ENCODE results near the gene HLTF. TPM values are rescaled to one million over a fixed set of nuclear protein-coding genes. Genes with fewer than 3 reads are reported as not detected.

HLTF gene
- total RNA-seq, 1 donor from 2014 or later, result 48.4 TPM

- peak overlapping the region; percentile 93 for H3K27ac Mint-ChIP-seq
- peak overlapping the region; percentile 94 for H3K4me3 Mint-ChIP-seq
- H3K27me3 Mint-ChIP-seq (ENCODE audit: low read depth), result no peaks in the 10 kb centered on the region
- H3K36me3 Mint-ChIP-seq, result peaks cover 12% of the 10 kb centered on the region
- TF ChIP-seq CTCF (IDR thresholded peaks at IDR 0.05; ENCODE audit: unreplicated experiment), result no peak
- H3K4me1 Mint-ChIP-seq, result peaks cover 18% of the 10 kb centered on the region
- H3K9me3 Mint-ChIP-seq, result peaks cover 4% of the 10 kb centered on the region
- peak in 1 of 2 experiments; percentile 44 for DNase-seq (ENCODE audit: low spot score in 2 of 2, unreplicated experiment in 2 of 2)
Observed at GRCh38 chr3:149085828-149086231, 503 bp downstream of the HLTF start.

- peaks cover 19% of the 10 kb centered on the region for H3K36me3 Mint-ChIP-seq
- H3K4me1 Mint-ChIP-seq, result peaks cover 34% of the 10 kb centered on the region
- no peak overlapping the region for H3K27ac Mint-ChIP-seq
- H3K4me3 Mint-ChIP-seq, result no peak overlapping the region
- H3K9me3 Mint-ChIP-seq, result peaks cover 3% of the 10 kb centered on the region
- no peak for TF ChIP-seq CTCF (IDR thresholded peaks at IDR 0.05; ENCODE audit: unreplicated experiment)
- no peak for DNase-seq (ENCODE audit: low spot score in 2 of 2, unreplicated experiment in 2 of 2)
- H3K27me3 Mint-ChIP-seq (ENCODE audit: low read depth), result no peaks in the 10 kb centered on the region
Observed at GRCh38 chr3:149081772-149082171, 4.6 kb downstream of the HLTF start.

- H3K27me3 Mint-ChIP-seq (ENCODE audit: low read depth), result no peaks in the 10 kb centered on the region
- H3K9me3 Mint-ChIP-seq, result no peaks in the 10 kb centered on the region
- no peak for DNase-seq (ENCODE audit: low spot score in 2 of 2, unreplicated experiment in 2 of 2)
- peak overlapping the region; percentile 52 for H3K27ac Mint-ChIP-seq
- H3K4me1 Mint-ChIP-seq, result peaks cover 32% of the 10 kb centered on the region
- no peak overlapping the region for H3K4me3 Mint-ChIP-seq
- peaks cover 19% of the 10 kb centered on the region for H3K36me3 Mint-ChIP-seq
- no peak for TF ChIP-seq CTCF (IDR thresholded peaks at IDR 0.05; ENCODE audit: unreplicated experiment)
Observed at GRCh38 chr3:149080699-149081091, 5.6 kb downstream of the HLTF start.

- H3K4me1 Mint-ChIP-seq, result peaks cover 29% of the 10 kb centered on the region
- DNase-seq (ENCODE audit: low spot score in 2 of 2, unreplicated experiment in 2 of 2), result no peak
- peak overlapping the region; percentile 40 for H3K27ac Mint-ChIP-seq
- H3K9me3 Mint-ChIP-seq, result no peaks in the 10 kb centered on the region
- no peak overlapping the region for H3K4me3 Mint-ChIP-seq
- TF ChIP-seq CTCF (IDR thresholded peaks at IDR 0.05; ENCODE audit: unreplicated experiment), result no peak
- peaks cover 19% of the 10 kb centered on the region for H3K36me3 Mint-ChIP-seq
- H3K27me3 Mint-ChIP-seq (ENCODE audit: low read depth), result no peaks in the 10 kb centered on the region
Observed at GRCh38 chr3:149080011-149080698, 6.2 kb downstream of the HLTF start.

- peaks cover 19% of the 10 kb centered on the region for H3K36me3 Mint-ChIP-seq
- peaks cover 16% of the 10 kb centered on the region for H3K4me1 Mint-ChIP-seq
- no peaks in the 10 kb centered on the region for H3K9me3 Mint-ChIP-seq
- no peak for TF ChIP-seq CTCF (IDR thresholded peaks at IDR 0.05; ENCODE audit: unreplicated experiment)
- no peaks in the 10 kb centered on the region for H3K27me3 Mint-ChIP-seq (ENCODE audit: low read depth)
- DNase-seq (ENCODE audit: low spot score in 2 of 2, unreplicated experiment in 2 of 2), result no peak
- H3K4me3 Mint-ChIP-seq, result no peak overlapping the region
- H3K27ac Mint-ChIP-seq, result peak overlapping the region; percentile 91
Observed at GRCh38 chr3:149077628-149078027, 8.7 kb downstream of the HLTF start.
